DND-41 (cell line): ENCODE measurements around the gene VPS52.

Source experiments
- EZH2 ChIP-seq: IDR thresholded peaks from 3 replicates; pipeline ENCODE4 v1.6.1; 2012; ENCODE audit warnings: borderline replicate concordance, low read depth, mild to moderate bottlenecking, moderate library complexity, low read length, inconsistent platforms; ENCODE audit not compliant: severe bottlenecking
- TF ChIP-seq, protein P1 (sequence below): IDR thresholded peaks from 2 replicates; pipeline ENCODE4 v1.5.1; 2012; ENCODE audit warnings: borderline replicate concordance, low read length, moderate library complexity, mild to moderate bottlenecking; ENCODE audit not compliant: poor library complexity, severe bottlenecking; ENCODE audit errors: extremely low read depth

DNA sequence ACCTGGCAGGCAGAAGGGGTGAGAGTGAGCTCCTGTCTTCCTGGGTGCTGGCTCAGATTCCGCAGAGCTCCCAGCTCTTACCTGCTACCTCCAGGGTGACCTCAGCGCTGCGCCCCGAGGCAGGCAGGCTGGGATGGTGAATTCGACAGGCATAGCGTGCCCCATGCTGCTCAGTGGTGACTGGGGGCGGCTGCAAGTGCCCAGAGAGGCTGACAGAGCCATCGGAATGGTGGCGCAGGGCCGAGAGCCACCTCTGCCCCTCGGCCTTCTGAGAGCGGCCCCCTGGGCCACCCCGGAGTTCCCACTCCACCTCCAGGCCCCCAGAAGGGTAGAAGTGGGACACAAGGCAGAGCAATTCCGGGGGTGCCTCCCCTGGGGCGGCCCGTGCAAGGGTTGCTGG is 32.5 kb upstream of the VPS52 start:
- TF ChIP-seq, protein P1, sequence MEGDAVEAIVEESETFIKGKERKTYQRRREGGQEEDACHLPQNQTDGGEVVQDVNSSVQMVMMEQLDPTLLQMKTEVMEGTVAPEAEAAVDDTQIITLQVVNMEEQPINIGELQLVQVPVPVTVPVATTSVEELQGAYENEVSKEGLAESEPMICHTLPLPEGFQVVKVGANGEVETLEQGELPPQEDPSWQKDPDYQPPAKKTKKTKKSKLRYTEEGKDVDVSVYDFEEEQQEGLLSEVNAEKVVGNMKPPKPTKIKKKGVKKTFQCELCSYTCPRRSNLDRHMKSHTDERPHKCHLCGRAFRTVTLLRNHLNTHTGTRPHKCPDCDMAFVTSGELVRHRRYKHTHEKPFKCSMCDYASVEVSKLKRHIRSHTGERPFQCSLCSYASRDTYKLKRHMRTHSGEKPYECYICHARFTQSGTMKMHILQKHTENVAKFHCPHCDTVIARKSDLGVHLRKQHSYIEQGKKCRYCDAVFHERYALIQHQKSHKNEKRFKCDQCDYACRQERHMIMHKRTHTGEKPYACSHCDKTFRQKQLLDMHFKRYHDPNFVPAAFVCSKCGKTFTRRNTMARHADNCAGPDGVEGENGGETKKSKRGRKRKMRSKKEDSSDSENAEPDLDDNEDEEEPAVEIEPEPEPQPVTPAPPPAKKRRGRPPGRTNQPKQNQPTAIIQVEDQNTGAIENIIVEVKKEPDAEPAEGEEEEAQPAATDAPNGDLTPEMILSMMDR: no peak
- TF ChIP-seq EZH2: no peak
